Smooth muscle cell (in vitro differentiated cells): Measurements from ENCODE around the gene KLF6. TPM values are rescaled to one million over a fixed set of nuclear protein-coding genes. Genes with fewer than 3 reads are reported as not detected.

Source experiments
- DNase-seq: peaks from one replicate; lab custom pipeline; 2025; ENCODE audit not compliant: unreplicated experiment; lab: John Stamatoyannopoulos, UW
- H2AFZ ChIP-seq: fragments of 200-600 bp; sonication (generic); 2 replicates; pipeline ENCODE4 v1.6.0; 2016; ENCODE audit warnings: antibody characterized with exemption, low read depth, mild to moderate bottlenecking
- H3F3A ChIP-seq: fragments of 200-600 bp; sonication (generic); 2 replicates; pipeline ENCODE4 v1.6.0; 2017; ENCODE audit warnings: antibody characterized with exemption, low read depth
- H3K27ac ChIP-seq: fragments of 200-600 bp; sonication (generic); 2 replicates; pipeline ENCODE4 v1.5.1; 2016; ENCODE audit warnings: low read depth, mild to moderate bottlenecking
- H3K27me3 ChIP-seq: fragments of 200-600 bp; sonication (generic); 2 replicates; pipeline ENCODE4 v1.6.1; 2016; ENCODE audit warnings: low read depth, mild to moderate bottlenecking
- H3K36me3 ChIP-seq: fragments of 200-600 bp; sonication (generic); 2 replicates; pipeline ENCODE4 v1.5.1; 2016; ENCODE audit warnings: low read depth
- H3K4me1 ChIP-seq: fragments of 200-600 bp; sonication (generic); 2 replicates; pipeline ENCODE4 v1.5.1; 2016; ENCODE audit warnings: low read depth
- H3K4me2 ChIP-seq: fragments of 200-600 bp; sonication (generic); 2 replicates; pipeline ENCODE4 v1.6.0; 2016; ENCODE audit warnings: mild to moderate bottlenecking
- H3K4me3 ChIP-seq: fragments of 200-600 bp; sonication (generic); 2 replicates; pipeline ENCODE4 v1.5.1; 2016; ENCODE audit warnings: mild to moderate bottlenecking
- H3K79me2 ChIP-seq: fragments of 200-600 bp; sonication (generic); 2 replicates; pipeline ENCODE4 v1.6.0; 2016; ENCODE audit warnings: low read depth, mild to moderate bottlenecking
- H3K9ac ChIP-seq: fragments of 200-600 bp; sonication (generic); 2 replicates; pipeline ENCODE4 v1.6.0; 2016; ENCODE audit warnings: low read depth
- H3K9me3 ChIP-seq: fragments of 200-600 bp; sonication (generic); replicated peaks from 2 replicates; pipeline ENCODE4 v1.5.1; 2016; ENCODE audit warnings: low read depth
- H4K20me1 ChIP-seq: fragments of 200-600 bp; sonication (generic); 2 replicates; pipeline ENCODE4 v1.6.0; 2016; ENCODE audit warnings: low read depth
- WGBS: methylation state at CpG from one replicate; pipeline ENCODE4 v1.1.7; 2016; ENCODE audit warnings: low lambda C conversion rate; 5-methylcytosine and 5-hydroxymethylcytosine counted together
- polyA plus RNA-seq: library from polyadenylated mRNA; unstranded; fragments of >200 nt; fragmentation: Nextera tagmentation; extraction: Ambion mirVana; gene quantifications from 2 replicates; pipeline ENCODE4 v1.2.1, GENCODE V29; 2016
- total RNA-seq: library from RNA; depleted of rRNA; stranded (reverse); fragments of >200 nt; gene quantifications from 2 replicates; pipeline ENCODE4 v1.2.3, GENCODE V29; 2014
- TF ChIP-seq, protein P1 (sequence below): fragments of 200-600 bp; sonication (generic); IDR thresholded peaks from 2 replicates; pipeline ENCODE4 v1.5.1; 2017; ENCODE audit warnings: borderline replicate concordance, mild to moderate bottlenecking, antibody characterized with exemption; ENCODE audit not compliant: insufficient read depth, poor library complexity, severe bottlenecking

KLF6 gene
- total and polyA plus RNA-seq, 2 experiments from 2014 or later: 198 to 519 TPM

DNA sequence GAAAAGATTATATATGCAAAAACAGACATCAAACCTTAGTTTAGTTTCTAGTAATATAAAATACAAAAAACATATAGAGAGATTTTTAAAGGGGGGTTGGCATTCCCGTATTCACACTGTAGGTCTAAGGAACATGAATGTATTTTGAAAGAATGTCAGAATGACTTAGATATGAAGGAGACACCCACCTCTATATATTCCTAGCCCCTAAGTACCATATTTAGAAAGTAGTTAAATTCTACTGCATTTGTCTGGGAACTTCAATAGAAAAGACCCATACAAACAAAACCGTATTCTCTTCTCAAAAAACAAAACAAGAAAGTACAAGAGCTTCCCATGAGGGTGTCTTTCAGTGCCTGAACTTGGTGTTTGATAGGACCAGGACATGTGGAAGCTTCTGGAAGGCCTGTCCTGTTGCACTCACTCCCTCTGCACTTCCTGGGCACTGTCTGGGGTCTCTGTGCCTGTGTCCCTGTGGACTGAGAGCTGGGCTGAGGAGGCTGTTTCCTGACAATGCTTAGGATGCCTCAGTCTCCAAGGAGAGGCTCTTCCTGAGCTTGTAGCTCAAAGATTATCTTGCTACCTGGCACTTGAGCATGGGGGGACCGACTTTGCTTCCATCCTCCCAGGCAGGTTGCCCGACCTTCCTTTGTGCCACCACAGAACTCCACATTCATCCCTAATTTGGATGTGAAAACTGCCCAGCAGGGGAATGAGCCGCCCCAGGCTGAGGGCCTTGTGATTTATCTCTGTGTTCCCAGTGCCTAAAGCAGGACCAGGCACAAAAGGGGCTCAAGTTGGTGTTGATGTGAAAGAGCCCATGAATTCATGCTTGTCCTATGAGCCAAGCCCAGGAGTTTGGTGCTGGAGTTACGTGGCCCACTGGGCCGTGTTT lies 44.4 kb upstream of the KLF6 start:
- Histone ChIP-seq H3K79me2 (no peaks in the 10 kb centered on the region), H3K4me2 (peak overlapping the region; percentile 83), H3K4me1 (peaks cover 17% of the 10 kb centered on the region), H3K4me3 (peak overlapping the region; percentile 37), H2AFZ (peak overlapping the region; percentile 78), H3K36me3 (no peaks in the 10 kb centered on the region), H3K27me3 (no peaks in the 10 kb centered on the region), H3K9me3 (no peaks in the 10 kb centered on the region), H3K9ac (peak overlapping the region; percentile 84), H3K27ac (peak overlapping the region; percentile 98), H4K20me1 (no peaks in the 10 kb centered on the region), H3F3A (peaks cover 21% of the 10 kb centered on the region)
- WGBS: 62% methylated on average over 7 of the region's 7 CpGs
- TF ChIP-seq, protein P1, sequence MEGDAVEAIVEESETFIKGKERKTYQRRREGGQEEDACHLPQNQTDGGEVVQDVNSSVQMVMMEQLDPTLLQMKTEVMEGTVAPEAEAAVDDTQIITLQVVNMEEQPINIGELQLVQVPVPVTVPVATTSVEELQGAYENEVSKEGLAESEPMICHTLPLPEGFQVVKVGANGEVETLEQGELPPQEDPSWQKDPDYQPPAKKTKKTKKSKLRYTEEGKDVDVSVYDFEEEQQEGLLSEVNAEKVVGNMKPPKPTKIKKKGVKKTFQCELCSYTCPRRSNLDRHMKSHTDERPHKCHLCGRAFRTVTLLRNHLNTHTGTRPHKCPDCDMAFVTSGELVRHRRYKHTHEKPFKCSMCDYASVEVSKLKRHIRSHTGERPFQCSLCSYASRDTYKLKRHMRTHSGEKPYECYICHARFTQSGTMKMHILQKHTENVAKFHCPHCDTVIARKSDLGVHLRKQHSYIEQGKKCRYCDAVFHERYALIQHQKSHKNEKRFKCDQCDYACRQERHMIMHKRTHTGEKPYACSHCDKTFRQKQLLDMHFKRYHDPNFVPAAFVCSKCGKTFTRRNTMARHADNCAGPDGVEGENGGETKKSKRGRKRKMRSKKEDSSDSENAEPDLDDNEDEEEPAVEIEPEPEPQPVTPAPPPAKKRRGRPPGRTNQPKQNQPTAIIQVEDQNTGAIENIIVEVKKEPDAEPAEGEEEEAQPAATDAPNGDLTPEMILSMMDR: no peak
- no peak for DNase-seq

DNA sequence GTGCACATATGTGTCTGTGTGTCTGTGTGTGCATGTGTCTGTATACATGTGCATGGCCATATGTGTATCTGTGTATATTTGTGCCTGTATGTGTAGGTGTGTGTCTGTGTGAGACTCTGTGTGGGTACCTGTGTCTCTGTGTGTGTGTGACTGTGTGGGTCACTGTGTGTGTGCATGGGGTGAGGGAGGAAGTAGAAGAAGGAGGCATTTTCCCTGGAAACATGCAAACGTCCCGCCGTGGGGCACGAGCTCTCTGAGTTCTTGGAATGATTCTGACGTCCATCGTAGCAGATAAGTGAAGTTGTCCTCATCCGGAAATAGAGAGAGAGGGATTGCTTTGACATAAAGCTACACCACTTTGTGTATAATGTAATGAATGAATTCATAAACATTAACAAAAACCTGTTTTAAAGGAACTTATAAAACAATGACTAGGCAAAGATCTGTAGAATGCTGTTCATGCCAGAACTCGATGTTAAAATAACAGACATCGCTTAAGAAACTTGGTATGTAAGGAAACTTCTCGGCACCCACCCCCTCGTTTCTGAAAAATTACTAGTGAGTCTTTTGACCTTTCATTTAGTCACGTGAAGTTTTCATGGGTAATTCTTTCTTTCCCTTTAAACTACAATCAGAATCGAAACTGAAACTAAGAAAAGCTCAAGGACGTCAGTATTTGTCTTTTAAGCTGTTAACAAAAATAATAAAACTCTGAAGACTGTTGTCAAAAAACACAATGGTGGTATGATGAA lies 43.6 kb upstream of the KLF6 start:
- Histone ChIP-seq H3K9me3 (no peaks in the 10 kb centered on the region), H3K27me3 (no peaks in the 10 kb centered on the region), H3K9ac (peak overlapping the region; percentile 84), H3K4me3 (peak overlapping the region; percentile 37), H3F3A (peaks cover 21% of the 10 kb centered on the region), H3K4me1 (peaks cover 17% of the 10 kb centered on the region), H4K20me1 (no peaks in the 10 kb centered on the region), H3K4me2 (peak overlapping the region; percentile 83), H3K79me2 (no peaks in the 10 kb centered on the region), H2AFZ (peak overlapping the region; percentile 78), H3K27ac (peak overlapping the region; percentile 98), H3K36me3 (no peaks in the 10 kb centered on the region)
- WGBS: 14% methylated on average over 14 of the region's 14 CpGs
- no peak for DNase-seq
- TF ChIP-seq, protein P1: no peak

DNA sequence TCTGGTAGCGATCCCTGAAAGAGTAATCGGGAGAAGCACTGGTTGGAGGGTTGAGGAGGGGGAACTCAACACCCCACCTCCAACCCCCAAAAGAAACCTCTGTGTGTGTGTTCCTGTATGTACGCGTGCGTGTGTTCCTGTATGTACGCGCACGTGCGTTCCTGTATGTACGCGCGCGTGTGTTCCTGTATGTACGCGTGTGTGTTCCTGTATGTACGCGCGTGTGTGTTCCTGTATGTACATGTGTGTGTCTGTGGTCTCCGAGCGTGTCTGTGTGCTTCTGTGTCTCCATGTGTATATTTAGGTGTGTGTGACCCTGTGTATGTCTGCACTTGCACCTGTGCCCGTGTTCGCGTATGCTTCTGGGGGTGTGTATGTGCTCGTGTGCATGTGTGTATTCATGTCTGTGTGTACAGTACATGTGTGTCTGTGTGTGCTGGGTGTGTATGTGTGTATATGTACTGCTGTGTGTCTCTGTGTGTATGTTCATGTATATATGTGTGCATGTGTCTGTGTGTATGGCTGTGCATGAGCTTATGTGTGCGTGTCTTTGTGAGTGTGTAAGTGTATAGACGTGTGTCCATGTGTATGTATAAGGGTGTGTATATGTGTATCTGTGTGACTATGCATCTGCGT lies 42.9 kb upstream of the KLF6 start:
- Histone ChIP-seq H3K79me2 (no peaks in the 10 kb centered on the region), H3K36me3 (no peaks in the 10 kb centered on the region), H3F3A (peaks cover 21% of the 10 kb centered on the region), H3K27me3 (no peaks in the 10 kb centered on the region), H3K4me1 (peaks cover 17% of the 10 kb centered on the region), H3K27ac (peak overlapping the region; percentile 98), H3K4me2 (peak overlapping the region; percentile 83), H4K20me1 (no peaks in the 10 kb centered on the region), H2AFZ (no peak overlapping the region), H3K4me3 (no peak overlapping the region), H3K9me3 (no peaks in the 10 kb centered on the region), H3K9ac (peak overlapping the region; percentile 89)
- DNase-seq: no peak
- TF ChIP-seq, protein P1: no peak
- 94% methylated on average over 27 of the region's 27 CpGs for WGBS
